ENCODE data around the gene CFAP299.
"Not testable (repeated sequence)": the region's sequence is repeated elsewhere in the genome, so short reads cannot be mapped to it uniquely, and the experiment has no call there.

CFAP299 gene

DNA sequence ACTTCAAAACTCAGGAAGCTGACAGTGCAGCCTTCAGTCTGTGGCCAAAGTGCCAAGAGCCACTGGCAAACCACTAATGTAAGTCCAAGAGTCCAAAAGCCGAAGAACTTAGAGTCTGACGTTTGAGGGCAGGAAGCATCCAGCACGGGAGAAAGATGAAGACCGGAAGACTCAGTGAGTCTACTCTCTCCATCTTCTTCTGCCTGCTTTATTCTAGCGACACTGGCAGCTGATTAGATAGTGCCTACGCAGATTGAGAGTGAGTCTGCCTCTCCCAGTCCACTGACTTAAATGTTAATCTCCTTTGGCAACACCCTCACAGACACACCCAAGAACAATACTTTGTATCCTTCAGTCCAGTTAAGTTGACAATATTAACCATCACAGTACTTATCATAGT, 414.0 kb downstream of the CFAP299 start:
- not testable (repeated sequence) for DNase-seq

DNA sequence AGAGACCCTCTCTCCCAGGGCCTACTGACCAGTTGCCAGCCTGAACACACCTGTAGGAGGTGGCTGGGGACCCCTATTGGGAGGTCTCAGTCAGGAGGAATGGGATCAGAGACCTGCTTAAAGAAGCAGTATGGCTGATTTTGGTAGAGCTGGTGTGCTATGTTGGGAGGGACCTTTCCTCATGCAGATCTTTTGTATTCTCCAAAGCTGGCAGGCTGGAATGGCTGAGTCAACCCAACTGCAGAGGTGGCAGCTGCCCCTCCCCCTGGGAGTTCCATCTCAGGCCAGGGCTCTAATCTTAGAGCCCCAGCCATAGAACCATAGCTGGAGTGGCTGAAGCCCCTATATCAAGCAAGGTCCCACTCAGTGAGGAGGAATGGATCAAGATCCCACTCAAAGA, 415.7 kb downstream of the CFAP299 start:
- no peak for DNase-seq

GRCh38 chr4:80767944-80768343, 432.4 kb downstream of the CFAP299 start:
- no peak for DNase-seq

DNA sequence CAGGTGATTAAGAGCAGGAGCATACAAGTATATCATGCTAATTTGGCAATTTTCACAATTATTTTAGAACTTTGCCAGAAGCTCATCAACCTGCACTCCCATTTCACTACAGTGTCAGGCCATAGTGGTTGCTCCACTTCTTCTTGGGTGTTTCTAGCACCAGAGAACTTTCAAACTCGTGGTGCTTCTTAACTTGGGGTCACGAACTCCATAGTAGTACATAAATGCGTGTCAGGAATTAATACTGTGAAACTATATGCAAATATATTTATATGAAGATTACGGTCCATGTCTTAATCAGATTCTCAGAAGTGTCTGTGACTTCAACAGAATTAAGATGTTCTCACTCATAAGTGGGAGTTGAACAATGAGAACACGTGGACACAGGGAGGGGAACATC, 440.6 kb downstream of the CFAP299 start:
- DNase-seq = no peak

DNA sequence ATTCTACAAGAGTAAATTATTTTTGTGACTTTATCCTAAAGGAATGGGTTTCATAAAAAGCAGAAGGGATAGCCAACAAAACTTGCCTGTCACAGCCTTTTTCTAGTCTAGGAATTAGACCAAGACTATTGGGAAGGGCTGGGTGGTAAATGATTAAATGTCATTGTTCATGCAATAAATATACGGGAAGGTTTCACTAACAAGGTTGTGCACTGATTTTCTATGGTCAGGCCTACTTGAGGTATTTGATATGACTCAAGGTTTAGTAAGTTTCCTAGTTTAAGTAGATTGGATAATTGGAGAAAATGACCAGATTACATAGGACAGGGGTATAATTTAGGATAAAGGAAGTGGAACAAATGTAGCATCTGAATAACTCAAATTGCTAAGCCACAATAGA, 445.9 kb downstream of the CFAP299 start:
- DNase-seq = no peak

DNA sequence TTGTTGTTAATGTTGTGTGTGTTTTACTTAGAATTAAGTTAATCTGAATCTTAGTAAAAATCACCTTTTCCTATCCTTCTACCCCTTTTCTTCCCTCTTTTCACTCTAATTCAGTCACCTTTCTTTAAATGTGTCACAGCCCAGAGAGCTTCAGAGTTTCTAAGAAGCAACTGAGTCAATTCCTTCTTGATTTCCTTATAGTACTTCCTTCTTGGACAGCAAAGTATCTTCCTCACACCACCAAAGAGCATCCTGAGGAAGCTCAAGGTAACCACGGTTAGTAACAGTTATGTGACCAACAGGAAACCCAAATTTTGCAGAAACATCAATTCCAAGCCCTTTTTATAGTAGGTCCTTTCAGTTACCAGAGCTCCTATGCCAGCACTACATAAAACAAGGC, 451.8 kb downstream of the CFAP299 start:
- no peak for DNase-seq

GRCh38 chr4:80788798-80789197, 453.3 kb downstream of the CFAP299 start:
- no peak for DNase-seq

DNA sequence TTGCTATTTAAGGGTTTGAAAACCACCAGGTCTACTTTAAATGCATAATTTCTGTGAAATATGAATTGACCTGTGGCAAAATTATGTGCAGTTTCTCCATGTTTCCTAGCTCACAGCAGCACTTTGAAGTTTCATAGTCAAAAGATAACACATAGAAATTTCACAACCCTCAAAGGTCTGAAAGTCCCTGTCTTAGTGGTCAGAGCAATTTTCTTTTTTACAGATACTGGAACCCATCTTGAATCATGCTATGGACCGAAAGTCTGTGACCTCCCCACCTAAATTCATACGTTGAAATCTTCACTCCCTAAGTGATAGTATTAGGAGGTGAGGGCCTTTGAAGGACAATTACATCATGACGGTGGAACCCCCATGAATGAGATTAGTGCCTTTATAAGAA, 454.6 kb downstream of the CFAP299 start:
- DNase-seq = no peak

DNA sequence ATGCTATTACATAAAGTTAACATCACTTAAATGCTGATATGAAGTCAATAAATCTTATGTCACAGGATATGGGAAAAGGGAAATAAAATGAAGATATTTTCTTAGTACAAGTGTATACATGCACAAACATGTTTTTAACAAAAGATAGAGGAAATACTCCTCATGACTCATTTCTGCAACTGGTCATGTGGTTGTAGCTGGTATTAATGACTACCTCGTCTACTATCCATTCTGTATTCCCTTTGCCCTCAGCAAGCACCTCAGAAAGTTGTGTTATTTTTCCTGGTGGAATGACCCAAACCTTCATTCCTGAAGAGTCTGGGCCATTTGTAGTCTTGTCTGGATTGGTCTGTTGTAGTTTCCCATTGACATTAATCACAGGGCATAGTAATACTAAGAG, 458.1 kb downstream of the CFAP299 start:
- DNase-seq = not testable (repeated sequence)

DNA sequence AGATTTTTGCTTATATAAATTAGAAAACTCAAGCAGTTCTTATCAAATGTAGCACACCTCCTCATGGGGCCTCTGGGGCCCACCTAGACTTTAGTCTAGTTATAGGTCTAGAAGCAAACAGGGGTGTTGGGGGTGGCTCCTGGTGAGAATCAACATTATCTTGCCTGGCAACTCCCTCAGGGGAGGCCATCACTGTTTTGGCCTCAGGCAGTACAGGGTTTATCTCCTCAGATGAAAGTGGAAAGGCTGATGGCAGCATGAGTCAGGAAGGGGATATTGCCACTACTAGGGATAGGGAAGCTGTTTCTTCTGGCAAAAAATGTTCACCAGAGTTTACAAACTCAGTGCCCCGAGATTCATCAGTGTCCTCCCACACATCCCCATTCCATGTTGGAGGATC, 462.6 kb downstream of the CFAP299 start:
- no peak for DNase-seq

- not testable (repeated sequence) for DNase-seq
Measured at GRCh38 chr4:80800719-80801118, 465.2 kb downstream of the CFAP299 start.

GRCh38 chr4:80803337-80803736, 467.8 kb downstream of the CFAP299 start:
- DNase-seq = no peak

DNA sequence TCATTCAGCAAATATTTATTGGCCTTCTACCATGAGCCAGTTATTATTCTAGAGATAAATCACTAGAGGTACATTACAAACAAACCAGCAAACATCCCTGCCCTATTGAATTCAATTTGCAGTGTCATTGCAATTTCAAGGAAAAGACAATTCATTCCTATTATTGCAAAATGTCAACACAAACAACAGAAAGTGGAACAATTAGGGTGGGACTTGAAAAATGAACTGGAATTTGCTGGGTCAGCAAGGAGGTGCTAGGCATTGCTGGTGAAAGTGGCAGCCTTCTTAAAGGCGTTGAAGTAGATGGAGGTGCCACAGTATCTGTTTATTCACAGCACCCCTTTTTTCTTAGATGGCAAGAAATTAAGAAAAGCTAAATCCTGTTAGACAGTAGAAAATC, 470.9 kb downstream of the CFAP299 start:
- DNase-seq = no peak

- DNase-seq = no peak
Measured at GRCh38 chr4:80809039-80809729, 473.7 kb downstream of the CFAP299 start.

GRCh38 chr4:80811406-80811805, 475.9 kb downstream of the CFAP299 start:
- DNase-seq = no peak

GRCh38 chr4:80812145-80812544, 476.6 kb downstream of the CFAP299 start:
- DNase-seq = peak; percentile 93

DNA sequence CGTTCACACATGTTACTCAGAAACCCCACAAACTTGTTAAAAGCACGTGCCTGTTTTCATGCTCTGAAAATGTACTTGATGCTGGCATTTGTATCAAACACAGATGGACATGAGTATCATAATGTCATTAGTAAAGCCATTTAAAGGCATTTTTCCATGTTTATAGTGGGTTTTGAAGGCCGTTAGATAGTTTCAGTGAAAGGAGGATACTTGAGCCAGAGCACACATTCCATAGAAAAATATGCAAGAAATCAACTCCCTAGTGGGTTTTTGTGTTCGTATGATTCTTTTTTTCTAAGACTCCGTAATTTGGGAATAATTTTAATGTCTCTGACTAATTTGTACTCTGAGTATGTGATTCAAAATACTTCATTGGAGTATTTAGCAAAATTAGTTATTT, 478.7 kb downstream of the CFAP299 start:
- DNase-seq = no peak

- no peak for DNase-seq
Measured at GRCh38 chr4:80831383-80832361, 496.1 kb downstream of the CFAP299 start.

DNA sequence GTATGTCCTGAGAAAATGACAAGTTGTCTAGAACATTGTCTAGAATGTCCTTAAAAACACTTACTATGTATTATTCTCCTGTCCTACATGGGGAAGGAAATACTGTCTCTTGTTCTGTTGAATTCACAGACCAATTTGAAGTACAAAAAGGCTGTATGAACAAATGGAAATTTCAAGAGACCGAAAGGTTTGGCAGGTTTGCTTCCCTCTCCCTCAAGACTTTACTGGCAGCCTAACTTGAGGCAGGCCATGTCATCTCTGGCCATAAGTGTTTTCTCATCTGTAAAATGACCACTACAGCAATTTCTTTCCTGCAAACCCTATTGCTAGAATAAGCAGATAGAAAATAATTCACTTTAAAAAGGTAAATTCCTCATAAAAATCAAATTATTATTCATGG, 503.8 kb downstream of the CFAP299 start:
- no peak for DNase-seq

- DNase-seq = no peak
Measured at GRCh38 chr4:80839792-80840191, 504.3 kb downstream of the CFAP299 start.

GRCh38 chr4:80840396-80840795, 504.9 kb downstream of the CFAP299 start:
- DNase-seq = no peak

GRCh38 chr4:80841587-80842281, 506.2 kb downstream of the CFAP299 start:
- DNase-seq = no peak

- DNase-seq = no peak
Measured at GRCh38 chr4:80846210-80846609, 510.7 kb downstream of the CFAP299 start.

DNA sequence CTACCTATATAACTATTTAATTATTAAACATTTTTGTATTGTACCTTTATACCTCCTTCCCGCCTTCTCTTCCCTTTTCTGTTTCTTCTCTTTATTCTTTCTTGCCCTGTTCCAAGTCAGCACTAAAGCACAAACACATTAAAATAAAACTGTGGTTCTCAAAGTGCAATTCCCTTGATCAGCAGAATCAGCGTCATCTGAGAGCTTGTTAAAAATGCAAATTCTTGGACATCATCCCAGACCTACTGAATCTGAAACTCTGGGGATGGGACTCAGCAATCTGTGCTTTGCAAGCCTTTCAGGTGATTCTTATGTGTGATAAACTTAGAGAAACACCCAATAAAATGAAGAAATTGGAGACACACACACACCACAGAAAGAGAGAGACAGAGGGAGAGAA, 516.5 kb downstream of the CFAP299 start:
- no peak for DNase-seq
